Esophagus squamous epithelium (tissue), 5 donors: ENCODE measurements around the gene SOX6. TPM values are rescaled to one million over a fixed set of nuclear protein-coding genes. Genes with fewer than 3 reads are reported as not detected.

ENCODE experiments used
- DNase-seq: peaks from one replicate; lab custom pipeline; 2025; lab: John Stamatoyannopoulos, UW
- H3K27ac ChIP-seq, 4 donors: fragments of 200-600 bp; sonication (generic); one replicate each; pipeline ENCODE4 v1.5.1; 2016 to 2019; ENCODE audit warnings: mild to moderate bottlenecking in 1 of 4
- H3K27me3 ChIP-seq, 4 donors: fragments of 200-600 bp; sonication (generic); 1 replicate in 3 of 4; 2 replicates in 1 of 4; pipeline versions ENCODE4 v1.5.1 to v1.6.0; 2017 to 2021; ENCODE audit warnings: antibody characterized with exemption in 1 of 4
- H3K36me3 ChIP-seq, 3 donors: fragments of 200-600 bp; sonication (generic); one replicate each; pipeline ENCODE4 v1.5.1; 2016 to 2019
- H3K4me1 ChIP-seq, 3 donors: fragments of 200-600 bp; sonication (generic); one replicate each; pipeline ENCODE4 v1.5.1; 2017 to 2019
- H3K4me3 ChIP-seq, 4 donors: fragments of 200-600 bp; sonication (generic); 1 replicate in 3 of 4; 2 replicates in 1 of 4; pipeline ENCODE4 v1.5.1; 2016 to 2019; ENCODE audit warnings: mild to moderate bottlenecking in 2 of 4, moderate library complexity in 1 of 4
- H3K9me3 ChIP-seq, 3 donors: fragments of 200-600 bp; sonication (generic); one replicate each; pipeline ENCODE4 v1.5.1; 2016 to 2019
- CTCF ChIP-seq, 6 experiments: fragments of 450-650 bp in 4 of 6; fragments of 200-600 bp in 2 of 6; sonication (generic) in 2 of 6; IDR thresholded peaks; one replicate each; pipeline ENCODE4 v1.5.1; 2016 to 2019; ENCODE audit warnings: antibody characterized with exemption in 6 of 6, mild to moderate bottlenecking in 4 of 6, moderate library complexity in 4 of 6
- POLR2A ChIP-seq, 4 donors: fragments of 450-650 bp; IDR thresholded peaks; one replicate each; pipeline ENCODE4 v1.6.1; 2017; ENCODE audit warnings: antibody characterized with exemption in 4 of 4, mild to moderate bottlenecking in 4 of 4, moderate library complexity in 3 of 4
- WGBS, 2 donors: methylation state at CpG; one replicate each; pipeline ENCODE4 v1.1.5; 2018; 5-methylcytosine and 5-hydroxymethylcytosine counted together
- intact Hi-C: fragments of 100-400 bp; cut with DNase I; formaldehyde crosslinking; loops from one replicate; pipeline ENCODE4 v1.15.0; 2022
- total RNA-seq, 4 donors: library from RNA; depleted of rRNA; stranded (reverse); fragments of >200 nt; gene quantifications; one replicate each; pipeline ENCODE4 v1.1.0, GENCODE V29; 2016
- donor health status: DM: yes; HTN: yes; CAD: no.

The SOX6 gene
- total RNA-seq, 4 donors from 2014 or later, result 7.8 to 16.0 (median 10.6) TPM

GRCh38 chr11:16059332-16059731 lies 297.0 kb downstream of the SOX6 start:
- Histone ChIP-seq H3K36me3 (no peaks in the 10 kb centered on the region), H3K27ac (no peak overlapping the region), H3K9me3 (no peaks in the 10 kb centered on the region), H3K4me3 (no peak overlapping the region), H3K4me1 (no peaks in the 10 kb centered on the region), H3K27me3 (no peaks in the 10 kb centered on the region)
- 62 to 65% methylated on average over 1 of the region's 1 CpG for WGBS, 2 donors
- DNase-seq, result no peak
- TF ChIP-seq CTCF (IDR thresholded peaks at IDR 0.05), result no peak
- no peak for TF ChIP-seq POLR2A (IDR thresholded peaks at IDR 0.05)
- intact Hi-C loops, result no loop called here

GRCh38 chr11:16058671-16059070 lies 297.7 kb downstream of the SOX6 start:
- H3K27me3 ChIP-seq, result no peaks in the 10 kb centered on the region
- no peak overlapping the region for H3K27ac ChIP-seq
- H3K36me3 ChIP-seq, result no peaks in the 10 kb centered on the region
- no peak for DNase-seq
- no peaks in the 10 kb centered on the region for H3K9me3 ChIP-seq
- no peaks in the 10 kb centered on the region for H3K4me1 ChIP-seq
- no peak for TF ChIP-seq POLR2A (IDR thresholded peaks at IDR 0.05)
- no peak for TF ChIP-seq CTCF (IDR thresholded peaks at IDR 0.05)
- intact Hi-C loops, result no loop called here
- no peak overlapping the region for H3K4me3 ChIP-seq

- TF ChIP-seq CTCF (IDR thresholded peaks at IDR 0.05) (no peak), POLR2A (IDR thresholded peaks at IDR 0.05) (no peak)
- intact Hi-C loops, result no loop called here
- Histone ChIP-seq H3K9me3 (no peaks in the 10 kb centered on the region), H3K36me3 (peaks cover 0 to under 1% (median 0%) of the 10 kb centered on the region in 3 donors), H3K4me1 (no peaks in the 10 kb centered on the region), H3K27ac (no peak overlapping the region), H3K27me3 (no peaks in the 10 kb centered on the region), H3K4me3 (no peak overlapping the region)
- WGBS, 2 donors, result 79 to 80% methylated on average over 1 of the region's 1 CpG
- DNase-seq, result no peak
Measured at GRCh38 chr11:16052750-16053149, 303.6 kb downstream of the SOX6 start.

GRCh38 chr11:16049611-16050010 lies 306.7 kb downstream of the SOX6 start:
- intact Hi-C loops, result no loop called here
- Histone ChIP-seq H3K36me3 (peaks cover 0 to 15% (median 0%) of the 10 kb centered on the region in 3 donors), H3K4me1 (no peaks in the 10 kb centered on the region), H3K27ac (no peak overlapping the region), H3K4me3 (no peak overlapping the region), H3K9me3 (no peaks in the 10 kb centered on the region), H3K27me3 (no peaks in the 10 kb centered on the region)
- no peak for DNase-seq
- WGBS, 2 donors, result 73 to 79% methylated on average over 5 of the region's 5 CpGs
- TF ChIP-seq POLR2A (IDR thresholded peaks at IDR 0.05) (no peak), CTCF (IDR thresholded peaks at IDR 0.05) (no peak)

GRCh38 chr11:16047073-16047472 lies 309.3 kb downstream of the SOX6 start:
- H3K4me3 ChIP-seq, result no peak overlapping the region
- no peaks in the 10 kb centered on the region for H3K27me3 ChIP-seq
- no peak for DNase-seq
- no peak overlapping the region for H3K27ac ChIP-seq
- H3K36me3 ChIP-seq, result peaks cover 0 to 23% (median 0%) of the 10 kb centered on the region in 3 donors
- no peaks in the 10 kb centered on the region for H3K9me3 ChIP-seq
- H3K4me1 ChIP-seq, result no peaks in the 10 kb centered on the region
- 73 to 87% methylated on average over 6 of the region's 6 CpGs for WGBS, 2 donors
- intact Hi-C loops, result no loop called here
- TF ChIP-seq POLR2A (IDR thresholded peaks at IDR 0.05), result no peak

- no peaks in the 10 kb centered on the region for H3K27me3 ChIP-seq
- intact Hi-C loops, result no loop called here
- no peak for DNase-seq
- no peak overlapping the region for H3K4me3 ChIP-seq
- H3K36me3 ChIP-seq, result peaks cover 0 to 23% (median 0%) of the 10 kb centered on the region in 3 donors
- H3K27ac ChIP-seq, result no peak overlapping the region
- no peak for TF ChIP-seq POLR2A (IDR thresholded peaks at IDR 0.05)
- no peak for TF ChIP-seq CTCF (IDR thresholded peaks at IDR 0.05)
- 88 to 93% methylated on average over 1 to 2 of the region's 2 CpGs for WGBS, 2 donors
- H3K4me1 ChIP-seq, result no peaks in the 10 kb centered on the region
- no peaks in the 10 kb centered on the region for H3K9me3 ChIP-seq
Measured at GRCh38 chr11:16043617-16044016, 312.7 kb downstream of the SOX6 start.
